SK-N-MC (cell line): ENCODE results near the gene MORF4L1.
"Not testable (repeated sequence)": the region's sequence is repeated elsewhere in the genome, so short reads cannot be mapped to it uniquely, and the experiment has no call there.

Experiments
- EZH2 ChIP-seq: fragments of 200-600 bp; sonication (generic); IDR thresholded peaks from one replicate; pipeline ENCODE4 v1.6.1; 2017; ENCODE audit warnings: antibody characterized with exemption
- FOXP2 ChIP-seq: optimal IDR thresholded peaks from 2 replicates; pipeline ENCODE3; 2011; ENCODE audit warnings: mild to moderate bottlenecking, moderate library complexity; ENCODE audit not compliant: insufficient read depth; ENCODE audit errors: extremely low read length, control extremely low read depth
- POLR2AphosphoS5 ChIP-seq: IDR thresholded peaks from 2 replicates; pipeline ENCODE4 v1.6.1; 2012; ENCODE audit warnings: mild to moderate bottlenecking, low read depth, low read length, borderline replicate concordance

GRCh38 chr15:78866031-78866430, 6.7 kb upstream of the MORF4L1 start:
- not testable (repeated sequence) for TF ChIP-seq EZH2, POLR2AphosphoS5, FOXP2
